NCI-H2196 treated with DMSO at 0.1 percent for 48 hours (cell line): ENCODE measurements around the gene KRT15.

Source experiments
- DNase-seq: peaks from one replicate; lab custom pipeline; 2025; ENCODE audit not compliant: unreplicated experiment; lab: John Stamatoyannopoulos, UW

The KRT15 gene

GRCh38 chr17:41505809-41506767, 12.6 kb downstream of the KRT15 start:
- no peak for DNase-seq

- no peak for DNase-seq
Observed at GRCh38 chr17:41505007-41505808, 13.5 kb downstream of the KRT15 start, which contains the start of gene KRT13. KRT13 (minus strand) TSS chr17:41505612; CDS start chr17:41505550, 62 bp downstream.

GRCh38 chr17:41504246-41504977, 14.3 kb downstream of the KRT15 start:
- DNase-seq, result no peak

GRCh38 chr17:41503202-41503601, 15.5 kb downstream of the KRT15 start:
- no peak for DNase-seq

GRCh38 chr17:41500131-41500911, 18.4 kb downstream of the KRT15 start:
- DNase-seq, result no peak

- DNase-seq, result no peak
Observed at GRCh38 chr17:41499714-41500113, 19.0 kb downstream of the KRT15 start.

GRCh38 chr17:41498276-41498675, 20.4 kb downstream of the KRT15 start:
- DNase-seq, result no peak

- DNase-seq, result peak; percentile 62
Observed at GRCh38 chr17:41496803-41497484, 21.7 kb downstream of the KRT15 start.

GRCh38 chr17:41494524-41494923, 24.2 kb downstream of the KRT15 start:
- DNase-seq, result no peak

GRCh38 chr17:41492771-41493170, 25.9 kb downstream of the KRT15 start:
- peak; percentile 12 for DNase-seq

- DNase-seq, result no peak
Observed at GRCh38 chr17:41492351-41492750, 26.3 kb downstream of the KRT15 start.

- DNase-seq, result no peak
Observed at GRCh38 chr17:41491476-41491875, 27.2 kb downstream of the KRT15 start.

GRCh38 chr17:41490000-41490990, 28.4 kb downstream of the KRT15 start:
- no peak for DNase-seq

GRCh38 chr17:41489531-41489930, 29.2 kb downstream of the KRT15 start, which contains the start of gene KRT36:
KRT36 (minus strand) TSS chr17:41489910; CDS start chr17:41489864, 46 bp downstream.
- DNase-seq, result no peak

GRCh38 chr17:41486809-41487530, 31.7 kb downstream of the KRT15 start:
- DNase-seq, result no peak

GRCh38 chr17:41486316-41486715, 32.4 kb downstream of the KRT15 start:
- DNase-seq, result no peak
